HCT116 (cell line): ENCODE results near the gene BABAM2. TPM values are rescaled to one million over a fixed set of nuclear protein-coding genes. Genes with fewer than 3 reads are reported as not detected.

ENCODE experiments used
- ATAC-seq: fragments of 200-7000 bp; cut with Tn5 transposase; 2 replicates; pipeline ENCODE4 v1.9.1; 2020; ENCODE audit warnings: mild to moderate bottlenecking, moderate library complexity
- BruUV-seq: library from RNA; stranded (reverse); fragments of 400-500 nt; replicated peaks from 2 replicates; lab custom pipeline; 2021; lab: Mats Ljungman, UMichigan
- CTCF ChIA-PET: fragments of 300-600 bp; sonication (Branson Sonifier 250); formaldehyde crosslinking; loops from one replicate; lab custom pipeline; 2021; ENCODE audit warnings: antibody characterized with exemption; lab: Charles Lee
- POLR2A ChIA-PET: fragments of 300-600, 350-600 bp; sonication (Branson Sonifier 250); formaldehyde crosslinking; loops from one replicate; lab custom pipeline; 2021; ENCODE audit warnings: antibody characterized with exemption; lab: Charles Lee
- RAD21 ChIA-PET, 2 experiments: fragments of 300-600 bp; sonication (Branson Sonifier 250); formaldehyde crosslinking; loops; one replicate each; lab custom pipeline; 2023; ENCODE audit warnings: low total read pairs in 2 of 2; ENCODE audit not compliant: uncharacterized antibody in 2 of 2, unreplicated experiment in 2 of 2, low non-redundant PET in 1 of 2; lab: Charles Lee
- DNase-seq: peaks from one replicate; pipeline ENCODE4 v3.0.0-alpha.2; 2010; ENCODE audit warnings: low read depth, low spot score
- H2AFZ ChIP-seq: fragments of 200-600 bp; shearing (Covaris generic), sonication (generic); 2 replicates; pipeline ENCODE4 v1.6.1; 2017; ENCODE audit warnings: low read depth, mixed run types, mixed read lengths, antibody characterized with exemption, low read length; ENCODE audit not compliant: poor library complexity, severe bottlenecking
- H3K27ac ChIP-seq: 2 replicates; pipeline ENCODE4 v1.5.1; 2012; ENCODE audit warnings: low read depth, low read length
- H3K27me3 ChIP-seq: fragments of 200-600 bp; sonication (generic); 2 replicates; pipeline ENCODE4 v1.6.1; 2016; ENCODE audit warnings: mixed run types, low read length, mixed read lengths; ENCODE audit not compliant: insufficient read depth
- H3K36me3 ChIP-seq, 2 experiments: fragments of 200-500 bp in 1 of 2; fragments of 200-600 bp in 1 of 2; sonication (Bioruptor generic) in 1 of 2; sonication (generic) in 1 of 2; 2 replicates each; pipeline versions ENCODE4 v1.5.1 to v1.6.1; 2014 to 2016; ENCODE audit warnings: low read length in 2 of 2, inconsistent platforms in 1 of 2, mixed read lengths in 1 of 2, mixed run types in 1 of 2; ENCODE audit not compliant: insufficient read depth in 2 of 2, control insufficient read depth in 1 of 2
- H3K4me1 ChIP-seq, 2 experiments: fragments of 200-600 bp in 1 of 2; sonication (generic) in 1 of 2; 2 replicates each; pipeline versions ENCODE4 v1.5.1 to v1.6.1; 2012 to 2017; ENCODE audit warnings: low read length in 2 of 2, inconsistent platforms in 1 of 2, mild to moderate bottlenecking in 1 of 2, mixed read lengths in 1 of 2, mixed run types in 1 of 2, moderate library complexity in 1 of 2; ENCODE audit not compliant: insufficient read depth in 2 of 2, control insufficient read depth in 1 of 2
- H3K4me2 ChIP-seq: fragments of 200-600 bp; sonication (generic); 2 replicates; pipeline ENCODE4 v1.6.1; 2017; ENCODE audit warnings: mixed run types, low read length, mixed read lengths
- H3K4me3 ChIP-seq, 2 experiments: fragments of 200-600 bp in 1 of 2; sonication (generic) in 1 of 2; replicated peaks in 1 of 2; 2 replicates each; pipeline ENCODE4 v1.5.1; 2011 to 2016; ENCODE audit warnings: low read length in 2 of 2, control low read depth in 1 of 2, low read depth in 1 of 2, mild to moderate bottlenecking in 1 of 2, mixed read lengths in 1 of 2, mixed run types in 1 of 2
- H3K79me2 ChIP-seq: fragments of 200-600 bp; sonication (generic); 2 replicates; pipeline ENCODE4 v1.6.1; 2017; ENCODE audit warnings: mild to moderate bottlenecking, mixed run types, low read length, moderate library complexity, mixed read lengths; ENCODE audit not compliant: insufficient read depth
- H3K9ac ChIP-seq: fragments of 200-600 bp; sonication (generic); 2 replicates; pipeline ENCODE4 v1.6.1; 2016; ENCODE audit warnings: low read length, mixed read lengths
- H3K9me2 ChIP-seq: fragments of 200-600 bp; sonication (generic), shearing (Covaris generic); 2 replicates; pipeline ENCODE4 v1.6.1; 2017; ENCODE audit warnings: mixed run types, mild to moderate bottlenecking, moderate library complexity; ENCODE audit not compliant: insufficient read depth
- H3K9me3 ChIP-seq, 2 experiments: fragments of 200-500 bp in 1 of 2; fragments of 200-600 bp in 1 of 2; sonication (Bioruptor generic) in 1 of 2; sonication (generic) in 1 of 2; 2 replicates each; pipeline ENCODE4 v1.6.1; 2014 to 2017; ENCODE audit warnings: low read length in 2 of 2, mixed read lengths in 2 of 2, inconsistent platforms in 1 of 2, low read depth in 1 of 2, mild to moderate bottlenecking in 1 of 2, mixed run types in 1 of 2, moderate library complexity in 1 of 2; ENCODE audit not compliant: control insufficient read depth in 1 of 2, insufficient read depth in 1 of 2
- H4K20me1 ChIP-seq: fragments of 200-600 bp; sonication (generic), shearing (Covaris generic); 2 replicates; pipeline ENCODE4 v1.6.1; 2017; ENCODE audit warnings: mixed run types, mild to moderate bottlenecking, moderate library complexity; ENCODE audit not compliant: insufficient read depth
- CBX3 ChIP-seq: IDR thresholded peaks from 2 replicates; pipeline ENCODE4 v1.6.1; 2012; ENCODE audit warnings: low read depth
- CEBPB ChIP-seq: IDR thresholded peaks from 2 replicates; pipeline ENCODE4 v1.6.1; 2012; ENCODE audit warnings: low read depth
- CTCF ChIP-seq, 3 experiments: fragments of 200-600 bp in 1 of 3; sonication (generic) in 1 of 3; IDR thresholded peaks in 2 of 3; conservative IDR thresholded peaks in 1 of 3; 2 replicates each; pipeline ENCODE4 v1.5.1; 2012 to 2017; ENCODE audit warnings: low read depth in 2 of 3, low read length in 2 of 3, antibody characterized with exemption in 1 of 3, borderline replicate concordance in 1 of 3, control low read depth in 1 of 3, mild to moderate bottlenecking in 1 of 3, mixed read lengths in 1 of 3, mixed run types in 1 of 3, moderate library complexity in 1 of 3; ENCODE audit not compliant: insufficient read depth in 1 of 3
- EGR1 ChIP-seq: IDR thresholded peaks from 2 replicates; pipeline ENCODE4 v1.6.1; 2012; ENCODE audit warnings: low read depth
- ELF1 ChIP-seq: IDR thresholded peaks from 2 replicates; pipeline ENCODE4 v1.6.1; 2012; ENCODE audit warnings: low read depth, borderline replicate concordance
- EZH2phosphoT487 ChIP-seq: fragments of 200-600 bp; IDR thresholded peaks from 2 replicates; pipeline ENCODE4 v1.6.1; 2018; ENCODE audit warnings: antibody characterized with exemption, borderline replicate concordance
- FOSL1 ChIP-seq: IDR thresholded peaks from 2 replicates; pipeline ENCODE4 v1.6.1; 2012; ENCODE audit warnings: low read depth
- JUND ChIP-seq: IDR thresholded peaks from 2 replicates; pipeline ENCODE4 v1.6.1; 2012
- MAX ChIP-seq: IDR thresholded peaks from 2 replicates; pipeline ENCODE4 v1.6.1; 2012
- POLR2AphosphoS5 ChIP-seq: IDR thresholded peaks from 2 replicates; pipeline ENCODE4 v1.6.1; 2011; ENCODE audit warnings: mild to moderate bottlenecking, low read depth, low read length, moderate library complexity
- RAD21 ChIP-seq: IDR thresholded peaks from 2 replicates; pipeline ENCODE4 v1.6.1; 2012; ENCODE audit warnings: low read depth, mild to moderate bottlenecking
- SIN3A ChIP-seq: IDR thresholded peaks from 2 replicates; pipeline ENCODE4 v1.6.1; 2012; ENCODE audit warnings: low read depth
- SP1 ChIP-seq: IDR thresholded peaks from 2 replicates; pipeline ENCODE4 v1.6.1; 2012; ENCODE audit warnings: low read depth
- SRF ChIP-seq: IDR thresholded peaks from 2 replicates; pipeline ENCODE4 v1.6.1; 2012; ENCODE audit warnings: low read depth
- TCF7L2 ChIP-seq: IDR thresholded peaks from 2 replicates; pipeline ENCODE4 v1.7.0; 2011; ENCODE audit warnings: borderline replicate concordance, inconsistent platforms; ENCODE audit not compliant: insufficient read depth, insufficient read length; ENCODE audit errors: extremely low read depth
- YY1 ChIP-seq: IDR thresholded peaks from 2 replicates; pipeline ENCODE4 v1.6.1; 2011; ENCODE audit warnings: low read length, low read depth, moderate library complexity, mild to moderate bottlenecking; ENCODE audit not compliant: insufficient replicate concordance; ENCODE audit errors: extremely low read depth
- ZFX ChIP-seq: fragments of 450-650 bp; IDR thresholded peaks from 2 replicates; pipeline ENCODE4 v1.6.1; 2017
- ZNF274 ChIP-seq: fragments of 200-500 bp; sonication (Bioruptor generic); IDR thresholded peaks from 2 replicates; pipeline ENCODE4 v1.6.1; 2014; ENCODE audit warnings: mild to moderate bottlenecking, low read depth, low read length, inconsistent platforms
- intact Hi-C: fragments of 100-400 bp; cut with micrococcal nuclease; formaldehyde crosslinking; loops from 2 replicates; pipeline ENCODE4 v1.10.0; 2022
- total RNA-seq: library from RNA; stranded (reverse); gene quantifications from one replicate; pipeline ENCODE4 v1.2.1, GENCODE V29; 2021; ENCODE audit not compliant: unreplicated experiment

The BABAM2 gene
- total RNA-seq, 1 experiment from 2014 or later = 23.8 TPM

GRCh38 chr2:28274911-28275685 is 384.6 kb downstream of the BABAM2 start:
- H3K27me3 ChIP-seq = no peaks in the 10 kb centered on the region
- RAD21 ChIA-PET = no interaction called here
- peak overlapping the region; percentile 50 for H3K9ac ChIP-seq
- peak; percentile 51 for TF ChIP-seq TCF7L2
- no peak for TF ChIP-seq EZH2phosphoT487
- TF ChIP-seq ELF1 = peak; percentile 70; the same call in 1 of the 2 replicates
- peak; percentile 79; the same call in 1 of the 2 replicates for TF ChIP-seq CBX3
- peak; percentile 90 for TF ChIP-seq FOSL1
- TF ChIP-seq POLR2AphosphoS5 = peak; percentile 58
- peak; percentile 91 for TF ChIP-seq JUND
- no peak for TF ChIP-seq YY1
- peak; percentile 8; the same call in 1 of the 2 replicates for TF ChIP-seq SIN3A
- peak; percentile 49; the same call in 1 of the 2 replicates for TF ChIP-seq CEBPB
- TF ChIP-seq CTCF (IDR thresholded peaks at IDR 0.05 in 2 of 3, conservative IDR thresholded peaks at IDR 0.05 in 1 of 3; ENCODE audit: borderline replicate concordance in 1 of 3, insufficient read depth in 1 of 3, low read depth in 2 of 3, low read length in 2 of 3) = no peak
- TF ChIP-seq SRF = peak; percentile 13; the same call in 1 of the 2 replicates
- TF ChIP-seq SP1 = peak; percentile 78
- peak; percentile 20; the same call in 1 of the 2 replicates for TF ChIP-seq RAD21
- 0 out of 2 replicates have a peak, but pooled peaks have one; percentile 23 for TF ChIP-seq ZFX
- no peak for TF ChIP-seq EGR1
- peak; percentile 84 for TF ChIP-seq MAX
- TF ChIP-seq ZNF274 = no peak
- H3K27ac ChIP-seq = peak overlapping the region; percentile 91
- peak overlapping the region; percentile 73 for H3K4me2 ChIP-seq
- POLR2A ChIA-PET = interaction anchor here (0.8 to 1.7 kb wide), 3 partner anchors 14 to 385 kb away, joined by 3 read pairs; partner anchors contain the start of genes BABAM2 and RBKS
- peak; percentile 75 for ATAC-seq
- H3K79me2 ChIP-seq = no peaks in the 10 kb centered on the region
- H3K9me3 ChIP-seq = no peaks in the 10 kb centered on the region
- H2AFZ ChIP-seq = no peak overlapping the region
- no peaks in the 10 kb centered on the region for H3K36me3 ChIP-seq
- CTCF ChIA-PET = interaction anchor here (1.5 kb wide), 1 partner anchor 122 kb away, joined by 3 read pairs; no protein-coding TSS in a partner anchor
- BruUV-seq = TSS peak; percentile 39
- DNase-seq = peak; percentile 79
- intact Hi-C loops = loop anchor here (2.0 to 10.0 kb wide), 2 partner anchors 118 to 520 kb away; partner anchors contain the start of gene FOSL2
- H4K20me1 ChIP-seq = no peaks in the 10 kb centered on the region
- H3K4me3 ChIP-seq = peak overlapping the region in 1 of 2 experiments; percentile 25; a peak in 2 of 4 replicates
- no peaks in the 10 kb centered on the region for H3K9me2 ChIP-seq
- peaks cover 43 to 67% of the 10 kb centered on the region in 2 experiments for H3K4me1 ChIP-seq
